ENCODE results near the gene ATP6V0E2. TPM values are rescaled to one million over a fixed set of nuclear protein-coding genes. Genes with fewer than 3 reads are reported as not detected.
A peak's percentile ranks its signal among the peaks of the same experiment; 100 is the strongest.
"Not testable (repeated sequence)": the region's sequence is repeated elsewhere in the genome, so short reads cannot be mapped to it uniquely, and the experiment has no call there.

The ATP6V0E2 gene
- polyA plus RNA-seq (ENCODE audit: insufficient read length in 4 of 4): 10 to 100 TPM; 20.5 to 29.1 (median 23.9) TPM

- DNase-seq (ENCODE audit: low read depth in 4 of 4, low spot score in 3 of 4): peak; percentile 78 to 83 (median 81)
These were observed at the start of gene ATP6V0E2 for GRCh38 chr7:149873074-149873969. Gene ATP6V0E2, plus strand, starts transcription at chr7:149873969. Its CDS starts 97 bp downstream, at chr7:149874066.

- no peak for DNase-seq (ENCODE audit: low read depth in 4 of 4, low spot score in 3 of 4)
These were observed 49.4 kb upstream of the ATP6V0E2 start for GRCh38 chr7:149824301-149824741.

DNA sequence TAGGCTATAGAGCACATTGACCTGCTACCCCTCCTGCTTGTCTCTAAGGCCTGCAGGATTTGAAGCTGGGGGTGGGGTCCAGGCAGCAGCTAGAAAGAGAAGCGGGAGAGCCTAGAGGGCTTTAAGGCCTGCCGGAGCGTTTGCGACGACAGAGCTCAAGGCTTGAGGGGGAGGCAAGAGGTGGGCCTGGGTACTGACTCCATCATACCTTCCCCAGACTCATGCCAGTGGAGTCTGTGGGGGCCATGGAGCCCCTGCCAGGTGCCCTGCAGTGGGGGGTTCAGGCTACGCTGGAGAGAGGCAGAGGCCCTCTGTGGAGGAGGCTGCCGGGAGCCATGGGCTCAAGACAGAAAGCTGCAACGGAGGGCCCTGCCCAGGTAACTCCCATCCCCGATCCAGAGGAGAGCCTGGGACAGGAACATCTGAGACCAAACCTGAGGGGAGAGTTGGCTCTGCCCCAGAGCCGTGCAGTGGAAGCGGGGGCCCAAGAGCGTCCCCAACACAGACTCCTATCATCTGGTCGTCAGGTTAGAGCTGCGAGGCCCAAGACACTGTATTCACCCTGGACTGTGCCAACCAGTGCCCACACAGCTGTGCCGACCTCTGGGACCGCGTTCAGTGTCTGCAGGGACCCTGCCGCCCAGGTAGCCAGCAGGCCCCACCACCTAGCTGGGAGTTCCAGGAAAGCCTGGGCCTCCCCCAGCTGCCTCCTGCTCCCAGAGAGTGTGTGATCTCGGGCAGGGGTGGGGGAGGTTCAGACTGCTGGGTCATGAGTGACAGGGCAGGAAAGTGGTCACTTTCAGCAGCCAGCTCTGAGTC is 48.8 kb upstream of the ATP6V0E2 start:
- DNase-seq (ENCODE audit: low read depth in 4 of 4, low spot score in 3 of 4): no peak

DNA sequence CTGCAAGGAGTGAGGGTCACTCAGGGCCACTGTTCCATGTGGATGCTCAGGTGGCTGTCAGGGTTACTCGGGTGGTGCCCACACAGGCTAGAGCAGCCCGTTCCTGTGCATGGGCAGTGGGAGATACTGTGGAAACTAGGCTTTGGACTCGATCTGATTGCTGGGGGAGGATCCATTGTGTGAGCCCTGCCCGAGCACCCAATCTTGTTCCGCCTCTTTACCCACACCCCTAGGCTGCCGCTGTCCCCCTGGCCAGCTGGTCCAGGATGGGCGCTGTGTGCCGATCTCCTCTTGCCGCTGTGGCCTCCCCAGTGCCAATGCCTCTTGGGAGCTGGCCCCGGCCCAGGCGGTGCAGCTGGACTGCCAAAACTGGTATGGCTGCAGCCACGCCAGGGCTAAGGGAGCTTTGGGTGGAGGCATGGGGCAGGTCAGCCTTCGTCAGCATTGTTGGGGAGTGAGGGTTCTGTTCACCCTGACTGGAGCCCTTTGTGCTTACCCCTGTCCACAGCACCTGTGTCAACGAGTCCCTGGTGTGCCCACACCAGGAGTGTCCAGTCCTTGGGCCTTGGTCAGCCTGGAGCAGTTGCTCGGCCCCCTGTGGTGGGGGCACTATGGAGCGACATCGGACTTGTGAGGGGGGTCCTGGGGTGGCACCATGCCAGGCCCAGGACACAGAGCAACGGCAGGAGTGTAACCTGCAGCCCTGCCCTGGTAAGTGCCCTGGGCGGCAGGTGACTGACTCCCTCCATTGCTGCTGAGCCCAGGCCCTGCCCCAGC is 48.0 kb upstream of the ATP6V0E2 start:
- no peak for DNase-seq (ENCODE audit: low read depth in 4 of 4, low spot score in 3 of 4)

DNA sequence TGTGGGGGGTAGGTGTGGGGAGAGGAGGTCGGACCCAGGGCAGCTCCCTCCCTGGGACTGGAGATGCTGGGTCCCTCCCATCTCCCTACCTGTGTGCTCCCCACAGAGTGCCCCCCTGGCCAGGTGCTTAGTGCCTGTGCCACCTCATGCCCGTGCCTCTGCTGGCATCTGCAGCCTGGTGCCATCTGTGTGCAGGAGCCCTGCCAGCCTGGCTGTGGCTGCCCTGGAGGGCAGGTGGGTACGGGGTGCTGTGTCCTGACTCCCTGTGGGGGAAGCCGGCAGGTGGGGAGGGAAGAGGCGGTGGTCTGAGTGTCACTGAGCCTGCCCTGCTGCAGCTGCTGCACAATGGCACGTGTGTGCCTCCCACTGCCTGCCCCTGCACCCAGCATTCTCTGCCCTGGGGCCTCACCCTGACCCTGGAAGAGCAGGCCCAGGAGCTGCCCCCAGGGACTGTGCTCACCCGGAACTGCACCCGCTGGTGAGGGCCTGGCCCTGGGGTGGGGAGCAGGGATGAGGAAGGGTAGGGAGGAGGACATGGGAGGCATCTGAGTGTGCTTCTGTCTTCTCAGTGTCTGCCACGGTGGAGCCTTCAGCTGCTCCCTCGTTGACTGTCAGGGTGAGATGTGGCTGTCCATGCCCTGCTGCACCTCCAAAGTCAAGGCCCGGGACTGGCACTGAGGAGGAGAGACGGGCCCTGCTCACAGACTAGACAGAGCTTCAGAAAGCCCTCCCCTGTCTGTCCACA is 47.3 kb upstream of the ATP6V0E2 start:
- no peak for DNase-seq (ENCODE audit: low read depth in 4 of 4, low spot score in 3 of 4)

DNA sequence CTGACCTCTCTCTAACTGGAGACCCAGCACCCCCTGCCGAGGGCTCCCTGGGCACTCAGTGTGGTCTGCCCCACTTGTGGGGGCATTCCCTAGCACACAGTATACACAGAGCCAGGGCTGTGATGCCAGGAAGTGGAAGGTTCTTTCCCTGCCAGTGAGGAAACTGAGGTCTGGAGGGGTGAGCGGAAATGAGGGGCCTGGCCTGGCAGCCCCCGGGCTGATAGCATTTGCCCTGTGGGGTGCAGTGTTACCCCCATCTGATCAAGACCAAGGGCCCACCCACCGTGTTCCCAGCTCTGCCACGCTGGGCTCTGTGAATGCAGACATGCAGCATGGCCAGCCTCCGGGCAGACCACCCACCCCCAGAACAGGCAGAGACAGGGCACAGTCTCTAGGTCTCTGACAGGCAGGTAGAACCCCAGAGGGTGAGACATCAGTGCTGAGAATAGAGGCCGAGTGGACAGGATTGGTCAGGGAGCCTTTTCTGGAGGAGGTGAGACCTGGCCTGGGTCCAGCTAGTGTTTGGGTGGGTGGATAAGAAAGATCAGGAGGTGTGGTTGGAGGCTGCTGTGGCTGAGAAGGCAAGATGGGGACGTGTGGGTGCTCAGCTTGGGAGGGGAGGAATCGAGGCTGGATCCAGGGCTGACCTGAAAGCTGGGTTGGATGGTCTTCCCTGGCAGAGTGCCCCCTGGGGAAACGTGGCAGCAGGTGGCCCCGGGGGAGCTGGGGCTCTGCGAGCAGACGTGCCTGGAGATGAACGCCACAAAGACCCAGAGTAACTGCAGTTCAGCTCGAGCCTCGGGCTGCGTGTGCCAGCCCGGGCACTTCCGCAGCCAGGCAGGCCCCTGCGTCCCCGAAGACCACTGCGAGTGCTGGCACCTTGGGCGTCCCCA is 46.4 kb upstream of the ATP6V0E2 start:
- DNase-seq (ENCODE audit: low read depth in 4 of 4, low spot score in 3 of 4): no peak

DNA sequence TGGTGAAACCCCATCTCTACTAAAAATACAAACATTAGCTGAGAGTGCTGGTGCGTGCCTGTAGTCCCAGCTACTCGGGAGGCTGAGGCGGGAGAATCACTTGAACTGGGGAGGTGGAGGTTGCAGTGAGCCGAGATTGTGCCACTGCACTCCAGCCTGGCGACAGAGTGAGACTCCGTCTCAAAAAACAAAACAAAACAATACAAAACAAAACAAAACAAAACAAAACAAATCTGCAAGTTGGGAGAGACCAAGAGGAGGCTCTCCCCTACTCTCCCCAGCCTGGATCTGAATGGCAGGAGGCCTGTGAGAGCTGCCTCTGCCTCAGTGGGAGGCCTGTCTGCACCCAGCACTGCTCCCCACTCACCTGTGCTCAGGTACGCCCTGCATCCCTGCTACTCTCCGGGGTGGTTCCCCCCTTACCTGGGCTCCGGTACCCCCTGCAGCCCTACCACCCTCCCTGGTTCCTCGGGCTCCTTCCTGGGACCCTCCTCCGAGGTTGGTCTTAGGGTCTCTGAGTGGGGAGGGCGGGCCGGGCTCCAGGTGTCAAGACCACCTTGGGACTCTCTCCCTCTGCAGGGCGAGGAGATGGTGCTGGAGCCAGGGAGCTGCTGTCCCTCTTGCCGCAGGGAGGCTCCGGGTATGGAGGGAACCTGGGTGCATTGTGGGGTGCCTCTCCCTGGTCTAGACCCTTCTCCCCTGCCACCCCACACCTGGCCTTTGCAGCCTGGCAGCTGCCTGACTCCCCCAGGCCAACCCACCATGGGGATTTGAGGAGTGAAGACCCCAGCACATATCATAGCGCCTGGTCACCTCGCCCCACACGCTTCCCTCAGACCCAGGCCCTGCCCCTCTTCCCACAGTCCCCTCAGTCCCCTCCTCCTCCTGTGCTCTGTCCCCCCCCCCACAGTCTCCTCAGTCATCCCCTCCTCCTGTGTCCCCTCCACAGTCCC is 45.1 kb upstream of the ATP6V0E2 start:
- no peak for DNase-seq (ENCODE audit: low read depth in 4 of 4, low spot score in 3 of 4)

- not testable (repeated sequence) for DNase-seq (ENCODE audit: low read depth in 4 of 4, low spot score in 3 of 4)
These were observed 43.2 kb upstream of the ATP6V0E2 start for GRCh38 chr7:149830527-149830926.

DNA sequence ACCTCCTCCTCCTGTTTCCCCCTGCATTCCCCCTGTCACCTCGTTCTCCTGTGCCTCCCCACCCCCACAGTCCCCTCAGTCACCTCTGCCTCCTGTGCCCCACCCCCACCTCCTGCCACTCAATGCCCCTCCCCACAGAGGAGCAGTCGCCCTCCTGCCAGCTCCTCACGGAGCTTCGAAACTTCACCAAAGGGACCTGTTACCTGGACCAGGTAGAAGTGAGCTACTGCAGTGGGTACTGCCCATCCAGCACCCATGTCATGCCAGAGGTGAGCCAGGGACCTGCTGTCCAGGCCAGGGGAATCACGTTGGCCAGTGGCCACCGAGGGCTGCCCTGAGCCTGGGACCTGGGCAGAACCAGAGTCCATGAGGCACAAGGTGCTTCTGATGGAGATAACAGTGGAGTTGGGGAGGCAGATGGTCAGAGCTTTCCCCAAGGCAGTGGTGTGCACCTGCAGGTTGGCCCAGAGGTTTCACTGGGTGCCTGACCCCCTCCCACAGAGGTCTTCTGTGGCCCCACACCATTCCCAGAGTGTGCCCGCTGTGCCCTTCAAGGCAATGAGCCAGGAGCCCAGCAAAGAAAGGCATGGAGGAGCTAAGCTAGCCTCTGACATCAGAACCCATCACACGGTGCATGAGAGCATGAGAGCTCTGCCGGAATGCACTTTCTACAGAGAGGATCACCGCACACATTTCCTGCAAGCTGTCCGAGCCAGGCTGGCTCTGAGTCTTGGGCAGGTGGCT is 42.6 kb upstream of the ATP6V0E2 start:
- no peak for DNase-seq (ENCODE audit: low read depth in 4 of 4, low spot score in 3 of 4)

DNA sequence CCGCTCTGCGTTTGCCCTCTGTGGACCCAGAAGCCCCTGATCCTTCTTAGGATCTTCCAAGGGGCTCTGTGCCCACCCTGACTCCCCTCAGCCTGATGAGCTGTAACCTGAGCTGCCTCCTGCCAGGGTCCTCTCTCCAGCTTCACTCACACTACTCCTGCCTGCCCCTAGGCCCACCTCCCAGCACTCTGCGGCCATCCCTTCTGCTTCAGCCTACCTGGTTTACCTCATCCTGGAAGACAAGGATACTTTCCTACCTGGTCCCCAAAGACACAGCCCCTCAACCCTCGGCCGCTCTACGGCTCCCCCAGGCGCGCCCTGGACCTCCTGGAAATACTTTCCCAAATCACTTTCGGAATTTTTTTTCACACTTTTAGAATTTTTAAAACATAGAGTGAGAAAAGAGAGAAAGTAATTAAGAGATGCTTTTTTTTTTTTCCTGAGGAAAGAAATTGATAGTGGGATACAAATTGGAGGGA is 42.0 kb upstream of the ATP6V0E2 start:
- DNase-seq (ENCODE audit: low read depth in 4 of 4, low spot score in 3 of 4): no peak

DNA sequence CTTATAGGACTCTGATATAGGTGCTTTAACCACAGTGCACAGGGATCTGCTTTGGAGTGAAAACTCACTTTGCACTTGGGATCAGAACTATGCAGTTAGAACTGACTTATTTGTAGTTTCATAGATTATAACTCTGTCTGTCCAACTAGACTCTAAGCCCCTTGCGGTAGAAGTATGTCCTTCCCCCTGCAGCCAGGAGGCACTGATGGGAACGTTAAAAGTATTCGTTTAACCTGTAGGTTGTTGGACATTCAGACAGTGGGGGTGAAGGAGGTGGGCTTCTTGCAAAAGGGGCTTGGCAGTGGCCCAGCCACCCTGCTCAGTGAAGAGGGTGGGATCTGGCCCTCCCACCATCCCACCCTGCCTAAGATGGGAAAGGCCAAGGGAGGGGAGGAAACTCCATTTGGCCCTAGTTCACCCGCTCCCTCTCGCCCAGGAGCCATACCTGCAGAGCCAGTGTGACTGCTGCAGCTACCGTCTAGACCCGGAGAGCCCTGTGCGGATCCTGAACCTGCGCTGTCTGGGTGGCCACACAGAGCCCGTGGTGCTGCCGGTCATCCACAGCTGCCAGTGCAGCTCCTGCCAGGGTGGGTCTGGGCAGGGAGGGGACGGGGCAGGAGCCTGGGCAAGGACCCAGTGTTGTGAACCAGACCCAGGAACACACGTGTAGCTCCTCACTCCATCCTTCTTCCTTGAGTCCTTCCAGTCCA is 41.3 kb upstream of the ATP6V0E2 start:
- no peak for DNase-seq (ENCODE audit: low read depth in 4 of 4, low spot score in 3 of 4)

- no peak for DNase-seq (ENCODE audit: low read depth in 4 of 4, low spot score in 3 of 4)
These were observed 40.2 kb upstream of the ATP6V0E2 start for GRCh38 chr7:149833495-149834130.

DNA sequence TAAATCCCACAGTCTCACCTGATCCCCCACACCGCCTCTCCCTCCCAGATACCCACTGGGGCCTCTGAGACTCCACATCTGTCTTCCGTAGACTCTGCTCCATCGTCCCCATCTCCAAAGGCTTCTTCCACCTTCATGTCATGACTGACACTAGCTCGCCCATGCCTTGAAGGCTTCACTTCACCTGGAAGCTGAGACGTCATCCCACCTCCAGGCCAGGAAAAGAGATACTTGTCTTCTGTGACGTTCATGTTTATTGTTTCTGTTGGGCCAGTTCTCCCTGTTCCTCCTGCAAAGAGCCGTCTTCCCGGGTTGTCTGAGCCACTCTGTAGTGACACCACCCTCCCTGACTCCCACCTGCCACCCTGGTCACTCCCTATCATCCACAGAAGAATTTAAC is 39.2 kb upstream of the ATP6V0E2 start:
- DNase-seq (ENCODE audit: low read depth in 4 of 4, low spot score in 3 of 4): no peak

DNA sequence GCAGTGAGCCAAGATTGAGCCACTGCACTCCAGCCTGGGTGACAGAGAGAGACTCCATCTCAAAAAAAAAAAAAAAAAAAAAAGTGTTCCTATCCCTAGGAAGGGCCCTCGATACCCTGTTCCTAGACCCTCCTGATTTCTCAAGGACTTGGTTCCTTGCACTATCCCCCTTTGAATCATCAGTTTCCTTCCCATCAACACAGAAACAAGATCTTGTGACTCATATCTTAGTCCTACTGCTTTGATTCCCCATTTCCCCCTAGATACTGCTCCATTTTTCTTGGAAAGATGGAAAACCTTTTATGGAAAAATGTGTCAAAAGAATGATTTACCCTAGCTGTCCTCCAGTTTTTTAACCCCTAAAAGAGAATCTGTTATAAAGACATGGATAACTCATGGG is 37.3 kb upstream of the ATP6V0E2 start:
- no peak for DNase-seq (ENCODE audit: low read depth in 4 of 4, low spot score in 3 of 4)

GRCh38 chr7:149837564-149838223 is 36.1 kb upstream of the ATP6V0E2 start:
- no peak for DNase-seq (ENCODE audit: low read depth in 4 of 4, low spot score in 3 of 4)

Data from left renal pelvis (tissue), 4 donors.